Endometrial microvascular endothelial cells (primary cell): Measurements from ENCODE around the gene FGGY. TPM values are rescaled to one million over a fixed set of nuclear protein-coding genes. Genes with fewer than 3 reads are reported as not detected.
"Not testable (repeated sequence)": the region's sequence is repeated elsewhere in the genome, so short reads cannot be mapped to it uniquely, and the experiment has no call there.

Source experiments
- in situ Hi-C: cut with HindIII; loops from 2 replicates; pipeline ENCODE4 v1.10.0; 2017; ENCODE audit warnings: low sequenced_read_pairs, low pct_unique_long_range_greater_than_20kb; ENCODE audit errors: inconsistent ontology term
- total RNA-seq: library from RNA; depleted of rRNA; stranded (reverse); fragments of >200 nt; gene quantifications from one replicate; pipeline ENCODE4 v1.2.3, GENCODE V29; 2015; ENCODE audit errors: inconsistent ontology term

Gene FGGY
- total RNA-seq, 1 donor from 2014 or later, result 2.5 TPM

DNA sequence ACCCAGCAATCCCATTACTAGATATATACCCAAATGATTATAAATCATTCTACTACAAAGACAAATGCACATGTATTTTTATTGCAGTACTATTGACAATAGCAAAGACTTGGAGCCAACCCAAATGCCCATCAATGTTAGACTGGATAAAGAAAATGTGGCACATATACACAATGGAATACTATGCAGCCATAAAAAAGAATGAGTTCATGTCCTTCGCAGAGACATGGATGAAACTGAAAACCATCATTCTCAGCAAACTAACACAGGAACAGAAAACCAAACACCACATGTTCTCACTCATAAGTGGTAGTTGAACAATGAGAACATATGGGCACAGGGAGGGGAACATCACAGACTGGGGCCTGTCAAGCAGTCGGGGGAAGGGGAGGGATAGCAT is 414.0 kb downstream of the FGGY start:
- in situ Hi-C loops, result not testable (repeated sequence)

DNA sequence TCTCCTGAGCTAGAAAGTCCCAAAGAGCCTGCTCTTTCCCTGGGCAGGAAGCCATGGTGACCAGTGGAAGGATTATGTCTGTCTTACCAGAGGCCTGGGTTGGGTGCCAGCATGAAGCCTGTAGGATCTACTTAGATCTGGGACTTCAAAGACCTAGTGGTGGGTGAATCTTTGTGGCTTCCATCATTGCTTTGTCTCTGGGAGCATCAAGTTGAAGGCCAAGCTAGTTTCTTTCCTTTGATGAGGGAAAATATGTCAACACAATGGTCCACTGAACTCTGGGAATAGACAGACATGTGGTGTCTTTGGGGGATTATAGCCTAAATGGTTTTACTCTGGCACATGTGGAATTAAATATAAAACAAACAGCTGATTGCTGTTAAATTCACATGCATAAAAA is 417.3 kb downstream of the FGGY start:
- in situ Hi-C loops, result no loop called here

DNA sequence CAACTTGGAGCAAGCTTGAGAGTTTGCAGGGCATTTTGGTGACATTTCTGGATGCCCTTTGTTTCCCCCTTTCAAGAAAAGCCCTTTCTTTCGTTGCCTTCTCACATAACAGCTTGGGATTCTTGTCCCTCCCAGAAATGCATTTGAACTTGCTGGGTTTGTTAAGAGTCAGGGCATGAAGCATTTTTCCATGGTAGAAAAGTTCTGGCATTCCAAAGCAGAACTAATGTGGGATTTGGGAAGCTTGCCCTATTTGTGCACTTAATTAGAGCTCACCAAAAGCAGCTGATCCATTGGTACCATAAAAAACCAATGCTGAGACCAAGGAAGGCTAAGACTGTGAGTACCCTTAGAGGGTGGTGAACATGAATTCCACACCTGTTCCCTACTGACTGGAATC is 418.1 kb downstream of the FGGY start:
- in situ Hi-C loops, result no loop called here

DNA sequence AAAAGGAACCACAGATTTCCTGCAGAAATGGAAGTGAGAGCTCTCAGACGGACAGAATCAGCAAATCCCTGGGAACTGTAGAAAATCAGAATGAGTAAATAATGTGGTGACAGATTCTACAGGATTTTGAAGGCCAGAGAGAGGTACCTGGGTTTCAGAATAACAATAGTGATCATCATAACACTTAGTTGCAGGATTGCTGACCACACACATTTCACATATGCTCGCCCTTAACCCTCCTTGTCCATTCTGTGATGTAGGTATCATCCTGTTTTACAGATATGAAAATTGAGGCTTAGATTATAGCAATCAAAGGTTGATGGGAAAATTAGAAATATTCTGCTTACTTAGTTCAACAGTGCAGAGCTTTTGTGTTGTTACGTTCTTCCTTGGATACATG is 419.9 kb downstream of the FGGY start:
- in situ Hi-C loops, result no loop called here

DNA sequence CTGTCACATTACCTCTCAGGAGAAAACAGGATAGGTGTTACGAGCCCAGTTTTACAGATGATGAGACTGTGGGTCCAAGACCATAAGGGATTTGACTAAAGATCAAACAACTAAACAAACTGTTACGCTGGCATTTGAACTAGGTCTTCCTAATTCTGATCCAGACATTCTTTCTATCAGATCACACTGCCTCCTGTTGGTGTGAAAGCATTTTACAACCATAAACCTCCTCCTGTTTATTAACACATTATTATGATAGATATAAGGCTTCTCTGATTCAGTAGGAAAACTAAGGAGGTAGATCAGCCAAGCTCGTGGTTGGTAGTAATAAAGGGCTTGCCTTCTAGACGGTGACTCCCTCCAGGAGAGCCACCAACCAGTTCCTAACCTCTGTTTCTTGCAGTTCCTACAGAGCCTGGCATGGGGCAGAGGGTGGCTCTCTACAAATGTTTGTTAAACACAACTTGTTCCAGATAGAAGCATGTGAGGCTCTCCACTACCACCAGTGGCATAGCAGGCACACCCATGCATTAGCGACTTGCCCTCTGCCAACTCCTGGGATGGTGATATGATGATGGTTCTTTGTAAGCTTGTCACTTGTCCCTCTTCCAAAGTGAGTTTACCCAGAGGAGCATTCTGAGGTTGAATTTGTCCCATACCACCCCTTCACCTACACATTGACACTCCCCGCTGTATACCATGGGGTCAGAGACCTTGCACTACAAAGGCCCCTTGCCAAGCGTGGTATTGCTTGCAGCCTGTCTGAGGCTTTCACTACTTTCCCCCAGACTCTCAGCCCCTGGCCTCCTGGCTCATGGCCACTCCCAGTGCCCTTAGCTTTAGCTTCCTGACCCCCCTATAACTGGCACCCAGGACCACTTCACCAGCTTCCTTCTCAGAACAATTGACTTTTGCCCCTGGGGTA is 421.4 kb downstream of the FGGY start:
- in situ Hi-C loops, result no loop called here

DNA sequence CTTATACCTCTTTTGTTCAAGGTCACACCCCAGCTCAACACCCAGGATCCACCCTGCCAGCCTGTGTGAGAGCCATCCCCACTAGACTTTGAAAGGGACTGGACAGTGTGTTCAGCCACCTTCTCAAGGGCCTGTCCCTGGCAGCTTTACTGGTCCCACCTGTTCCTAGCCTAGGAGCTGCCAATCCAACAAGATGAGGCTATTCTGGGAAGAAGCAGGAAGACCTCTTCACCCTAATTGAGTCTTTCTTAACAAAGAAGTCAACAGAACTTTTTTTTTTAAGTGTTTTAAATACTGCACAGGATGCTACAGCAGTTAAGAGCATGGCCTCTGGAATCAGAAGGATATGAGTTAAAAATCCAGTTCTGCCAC is 422.1 kb downstream of the FGGY start:
- in situ Hi-C loops, result no loop called here

DNA sequence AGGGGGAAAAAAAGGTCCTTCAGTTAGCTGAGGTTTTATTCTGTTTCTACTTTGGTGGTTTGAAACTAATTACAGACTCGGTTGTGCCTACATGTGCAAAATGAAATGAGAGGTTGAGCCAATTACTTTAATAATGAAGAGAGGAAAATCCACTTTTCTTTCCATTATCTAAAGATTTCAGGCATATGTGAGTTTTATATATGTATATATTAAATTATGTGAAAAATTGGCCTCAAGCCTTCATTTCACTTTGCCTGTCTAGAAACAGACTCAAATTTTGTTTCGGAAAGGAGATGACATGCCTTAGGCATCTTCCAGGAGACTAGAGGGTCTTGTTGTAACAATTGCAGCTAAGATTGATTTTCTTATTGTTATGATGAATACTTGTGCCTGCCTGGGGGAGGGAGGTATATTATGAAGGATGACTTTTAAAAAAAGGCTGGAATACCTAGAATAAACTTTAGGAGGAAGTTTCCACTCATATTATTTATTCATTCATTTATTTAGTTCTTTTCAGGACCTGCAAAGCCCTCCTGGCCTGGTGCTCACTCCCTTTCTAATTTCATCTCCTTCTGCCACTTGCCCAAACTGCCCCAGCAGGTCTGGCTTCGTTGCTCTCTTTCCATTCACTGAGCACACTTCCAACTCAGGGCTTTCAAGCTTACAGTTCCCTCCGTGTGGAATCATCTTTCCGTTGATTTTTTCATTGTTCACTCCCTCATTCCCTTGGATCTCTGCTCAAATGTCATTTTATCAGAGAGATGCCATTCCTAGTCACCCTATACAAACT is 423.6 kb downstream of the FGGY start:
- in situ Hi-C loops, result no loop called here

- in situ Hi-C loops, result no loop called here
These were observed 433.4 kb downstream of the FGGY start for GRCh38 chr1:59730302-59730701.

DNA sequence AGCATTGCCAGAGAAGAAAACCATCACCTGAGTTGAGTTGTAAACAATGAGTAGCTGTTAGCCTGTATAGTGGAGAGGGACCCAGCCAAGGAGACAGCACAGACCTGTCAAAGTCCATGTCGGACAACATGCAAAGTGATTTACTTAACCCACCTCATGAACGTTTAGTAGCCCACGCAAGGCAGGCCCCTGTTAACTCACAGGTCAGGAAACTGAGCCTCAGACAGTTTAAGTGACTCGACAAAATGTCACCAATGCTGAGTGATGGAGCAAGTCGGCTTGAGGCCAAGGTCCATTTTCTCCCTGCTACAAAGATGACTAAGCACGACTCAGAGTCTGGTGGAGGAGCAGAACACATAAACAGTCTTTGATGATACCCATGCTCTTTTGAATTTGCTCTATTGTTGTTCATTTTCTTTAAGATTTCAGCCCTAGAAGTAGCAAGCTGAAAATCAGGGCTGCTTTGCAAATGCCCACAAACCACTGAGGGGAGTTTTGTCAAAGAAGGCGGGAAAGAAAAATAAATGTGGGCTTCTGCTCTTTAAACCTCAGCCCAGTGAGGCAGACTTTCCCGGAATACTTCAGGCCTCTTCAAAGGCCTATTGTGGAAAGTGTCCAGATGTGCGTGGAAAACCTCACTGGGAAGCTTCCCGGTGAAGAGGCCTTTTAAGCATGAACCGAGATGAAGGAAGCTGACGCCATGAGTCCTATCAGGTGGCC is 434.0 kb downstream of the FGGY start:
- in situ Hi-C loops, result no loop called here

GRCh38 chr1:59731591-59731990 is 434.7 kb downstream of the FGGY start:
- in situ Hi-C loops, result no loop called here

GRCh38 chr1:59732214-59732955 is 435.5 kb downstream of the FGGY start:
- in situ Hi-C loops, result no loop called here

- in situ Hi-C loops, result no loop called here
These were observed 436.7 kb downstream of the FGGY start for GRCh38 chr1:59733443-59734141.

DNA sequence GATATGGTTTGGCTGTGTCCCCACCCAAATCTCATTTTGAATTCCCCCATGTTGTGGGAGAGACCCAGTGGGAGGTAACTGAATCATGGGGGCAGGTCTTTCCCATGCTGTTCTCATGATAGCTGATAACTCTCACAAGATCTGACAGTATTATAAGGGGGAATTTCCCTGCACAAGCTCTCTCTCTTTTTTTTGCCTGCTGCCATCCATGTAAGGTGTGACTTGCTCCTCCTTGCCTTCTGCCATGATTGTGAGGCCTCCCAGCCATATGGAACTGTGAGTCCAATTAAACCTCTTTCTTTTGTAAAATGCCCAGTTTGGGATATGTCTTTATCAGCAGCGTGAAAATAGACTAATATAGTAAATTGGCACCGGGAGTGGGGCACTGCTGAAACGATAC is 439.0 kb downstream of the FGGY start:
- in situ Hi-C loops, result not testable (repeated sequence)

GRCh38 chr1:59736744-59737143 is 439.9 kb downstream of the FGGY start:
- in situ Hi-C loops, result no loop called here

GRCh38 chr1:59737638-59738037 is 440.7 kb downstream of the FGGY start:
- in situ Hi-C loops, result no loop called here

DNA sequence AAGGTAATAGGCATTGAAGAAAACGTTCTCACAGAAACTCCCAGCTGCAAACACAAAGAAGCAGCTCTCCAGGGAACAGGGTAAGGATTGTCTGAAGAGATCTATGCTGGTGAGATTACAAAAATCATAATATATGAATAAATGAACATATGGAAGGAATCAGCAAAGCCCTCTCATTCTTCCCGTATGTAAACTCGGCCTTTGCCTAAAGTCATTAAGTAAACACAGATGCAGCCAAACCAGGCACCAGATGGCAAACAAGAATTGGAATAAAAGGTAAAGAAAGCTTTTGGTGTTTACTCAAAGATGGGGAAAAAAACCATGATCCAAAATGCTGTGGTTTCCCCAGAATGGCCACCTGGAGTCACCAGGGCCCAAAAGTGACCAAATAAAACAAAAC is 441.3 kb downstream of the FGGY start:
- in situ Hi-C loops, result no loop called here

DNA sequence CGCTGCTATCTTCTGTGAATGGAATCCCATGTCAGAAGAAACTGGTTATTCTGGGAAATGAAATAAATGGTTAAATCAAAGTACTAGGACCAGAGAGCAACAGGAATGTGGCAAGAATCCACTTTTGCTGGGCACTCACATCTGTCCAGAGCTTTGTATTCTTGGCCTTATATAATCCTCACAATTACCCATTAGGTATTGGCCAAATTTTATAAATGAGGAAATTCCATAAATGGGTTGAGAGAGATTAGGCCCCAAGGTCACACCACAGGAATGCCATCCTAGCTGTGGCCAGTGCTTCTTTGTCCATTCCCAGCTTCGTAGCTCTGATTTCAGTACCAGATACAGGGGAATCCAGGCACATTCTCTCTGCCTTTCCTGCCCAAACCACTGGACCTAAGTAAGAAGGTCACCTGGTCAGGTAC is 441.7 kb downstream of the FGGY start:
- in situ Hi-C loops, result no loop called here

DNA sequence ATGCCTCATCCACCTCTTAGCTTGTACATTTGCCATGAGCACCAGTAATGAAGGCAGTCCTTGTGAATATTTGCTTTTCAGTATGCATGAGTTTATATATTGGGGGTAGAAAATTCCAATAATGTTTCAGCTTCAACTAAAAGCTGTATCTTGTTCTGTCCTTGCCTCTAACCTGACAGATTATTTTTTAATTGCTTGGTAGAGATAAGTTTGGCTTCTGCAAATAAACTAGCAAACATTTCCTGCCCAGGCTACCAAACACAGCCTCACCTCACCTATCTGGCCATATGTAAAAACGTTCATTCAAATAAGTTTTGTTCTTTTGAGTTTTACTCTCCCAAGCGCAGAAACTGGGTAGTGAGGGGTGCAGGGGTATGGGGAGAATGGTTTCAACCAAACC is 442.2 kb downstream of the FGGY start:
- in situ Hi-C loops, result no loop called here
